Measurements from ENCODE around the gene RPL15.

Gene RPL15

DNA sequence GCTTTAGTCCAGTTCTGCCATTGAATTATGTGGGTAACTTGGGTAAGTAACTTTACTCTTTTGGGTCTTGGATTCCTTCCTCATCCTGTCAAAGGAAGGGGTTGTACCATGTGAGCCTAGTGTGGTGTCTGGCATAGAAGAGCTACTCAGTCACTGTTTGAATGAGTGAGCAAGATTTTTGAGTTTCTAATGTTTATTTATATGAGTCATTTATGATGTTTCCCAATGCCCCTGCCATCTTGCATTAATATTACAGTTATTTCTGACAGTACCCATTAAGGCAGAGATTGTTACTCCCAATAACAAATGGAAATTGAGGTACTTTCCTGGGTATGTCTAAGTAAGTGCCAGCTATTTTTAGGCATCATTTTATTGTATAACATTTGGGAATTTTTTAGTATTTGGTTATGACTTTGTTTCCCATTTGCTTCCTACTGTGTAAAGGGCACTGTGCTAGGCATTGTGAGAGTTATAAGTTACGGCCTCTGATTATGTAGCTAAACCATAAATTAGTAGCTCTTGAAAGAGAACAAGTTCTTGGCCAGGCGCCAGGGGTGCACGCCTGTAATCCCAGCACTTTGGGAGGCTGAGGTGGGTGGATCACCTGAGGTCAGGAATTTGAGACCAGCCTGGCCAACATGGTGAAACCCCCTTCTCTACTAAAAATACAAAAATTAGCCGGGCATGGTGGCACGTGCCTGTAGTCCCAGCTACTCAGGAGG lies 51.7 kb downstream of the RPL15 start:
- DNase-seq (ENCODE audit: insufficient read length, low spot score) (no peak), FAIRE-seq (no peak)
- TF ChIP-seq TAF1 (IDR thresholded peaks at IDR 0.05; ENCODE audit: low read depth, low read length) (no peak), SPI1 (IDR thresholded peaks at IDR 0.05; ENCODE audit: low read depth, low read length) (no peak), POU2F2 (IDR thresholded peaks at IDR 0.05; ENCODE audit: low read depth, low read length) (no peak), POLR2A (IDR thresholded peaks at IDR 0.05; ENCODE audit: low read depth, low read length) (no peak), PAX5 (IDR thresholded peaks at IDR 0.05; ENCODE audit: insufficient read depth, low read length, severe bottlenecking) (no peak), POLR2AphosphoS5 (IDR thresholded peaks at IDR 0.05; ENCODE audit: low read depth, low read length) (no peak)

DNA sequence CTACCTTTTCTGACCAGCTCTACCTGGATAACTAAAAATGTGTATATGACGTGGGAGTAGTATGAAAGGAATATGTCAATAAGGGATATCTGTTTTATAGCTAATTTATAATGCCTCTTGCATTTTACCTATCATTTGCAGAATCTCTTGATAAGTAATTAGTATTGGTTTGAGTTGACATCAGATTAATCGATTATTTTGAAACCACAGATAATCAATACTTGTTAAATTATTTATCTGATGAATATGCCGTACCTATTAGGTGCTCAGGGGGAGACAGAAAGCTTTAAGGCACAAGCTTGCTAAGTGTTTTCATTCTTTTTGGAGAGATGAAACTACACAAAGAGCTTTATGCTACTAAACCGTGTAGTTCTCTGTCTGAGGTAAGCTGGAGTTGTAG lies 52.5 kb downstream of the RPL15 start:
- DNase-seq (ENCODE audit: insufficient read length, low spot score) (no peak), FAIRE-seq (no peak)
- TF ChIP-seq POLR2AphosphoS5 (IDR thresholded peaks at IDR 0.05; ENCODE audit: low read depth, low read length), result no peak
- TF ChIP-seq POLR2A (IDR thresholded peaks at IDR 0.05; ENCODE audit: low read depth, low read length), result no peak
- TF ChIP-seq POU2F2 (IDR thresholded peaks at IDR 0.05; ENCODE audit: low read depth, low read length), result no peak
- no peak for TF ChIP-seq SPI1 (IDR thresholded peaks at IDR 0.05; ENCODE audit: low read depth, low read length)
- no peak for TF ChIP-seq PAX5 (IDR thresholded peaks at IDR 0.05; ENCODE audit: insufficient read depth, low read length, severe bottlenecking)
- TF ChIP-seq TAF1 (IDR thresholded peaks at IDR 0.05; ENCODE audit: low read depth, low read length), result no peak

All from GM12891 (cell line).